ENCODE results near the gene KRT4. TPM values are rescaled to one million over a fixed set of nuclear protein-coding genes. Genes with fewer than 3 reads are reported as not detected.

The KRT4 gene
- total RNA-seq, 1 donor from 2014 or later: not detected

DNA sequence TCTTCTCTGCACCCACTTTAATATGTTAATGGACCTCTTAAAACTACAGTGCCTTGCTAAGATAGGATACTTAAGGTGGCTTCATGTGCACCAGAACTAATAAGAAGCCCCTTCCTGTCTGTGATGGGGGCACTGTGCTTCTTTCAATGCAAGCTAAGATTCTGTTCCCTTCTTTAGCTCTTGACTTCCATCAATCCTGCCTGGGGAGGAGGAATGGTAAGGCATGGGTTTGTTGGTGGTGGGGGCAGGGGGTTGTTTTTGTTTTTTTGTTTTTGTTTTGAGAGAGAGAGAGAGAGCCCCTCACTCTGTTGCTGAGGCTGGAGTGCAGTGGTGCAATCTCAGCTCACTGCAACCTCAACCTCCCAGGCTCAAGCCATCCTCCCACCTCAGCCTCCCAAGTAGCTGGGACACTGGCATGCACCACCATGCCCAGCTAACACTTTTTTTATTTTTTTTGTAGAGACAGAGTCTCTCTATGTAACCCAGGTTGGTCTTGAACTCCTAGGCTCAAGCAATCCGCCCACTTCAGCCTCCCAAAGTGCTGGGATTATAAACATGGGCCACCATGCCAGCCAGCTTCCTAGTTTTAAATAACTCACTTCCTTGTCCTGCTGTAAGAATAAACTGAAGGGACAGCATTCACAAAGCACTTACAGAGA, 13.5 kb downstream of the KRT4 start:
- no peak for DNase-seq (ENCODE audit: low read depth, low spot score)
- TF ChIP-seq CTCF (conservative IDR thresholded peaks at IDR 0.05): no peak
- H3K4me1 Mint-ChIP-seq: no peaks in the 10 kb centered on the region
- H3K27me3 Mint-ChIP-seq (ENCODE audit: low read depth): peaks cover 3% of the 10 kb centered on the region
- no peaks in the 10 kb centered on the region for H3K9me3 Mint-ChIP-seq
- H3K36me3 Mint-ChIP-seq (ENCODE audit: low read depth): no peaks in the 10 kb centered on the region
- no peak overlapping the region for H3K27ac Mint-ChIP-seq (ENCODE audit: unreplicated experiment)
- no peak overlapping the region for H3K4me3 Mint-ChIP-seq

DNA sequence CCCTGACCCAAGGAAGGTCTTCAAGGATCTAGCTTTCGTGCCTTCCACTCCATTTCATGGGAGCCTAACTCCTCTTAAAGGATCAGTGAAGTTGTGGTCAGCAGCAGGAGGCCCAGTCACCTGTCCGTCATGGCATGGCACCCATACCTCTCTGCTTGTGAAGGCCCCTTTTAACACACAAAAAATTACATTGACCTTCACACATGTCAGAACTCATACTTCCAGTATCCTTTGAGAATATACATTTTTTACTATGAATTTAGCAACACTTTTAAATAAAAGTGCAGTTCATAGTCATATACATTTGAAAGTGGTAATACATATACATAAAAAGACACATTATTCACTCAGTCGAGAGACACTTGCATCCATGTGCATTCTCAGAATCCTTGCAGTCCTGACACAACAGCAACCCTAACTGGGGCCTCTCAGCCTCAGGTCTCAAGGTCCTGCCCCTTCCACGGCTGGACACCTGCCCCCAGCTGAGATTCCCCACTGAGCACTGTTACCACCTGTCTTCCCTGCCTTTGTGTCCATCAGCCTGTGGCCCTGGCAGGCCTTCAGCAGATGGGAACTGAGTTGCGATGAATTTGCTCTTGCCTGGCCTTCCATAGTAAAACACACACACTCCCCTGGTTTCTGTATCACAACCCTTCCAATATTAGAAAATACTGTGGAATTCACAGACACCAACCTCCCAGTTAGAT, 14.3 kb downstream of the KRT4 start:
- H3K4me1 Mint-ChIP-seq: no peaks in the 10 kb centered on the region
- H3K4me3 Mint-ChIP-seq: no peak overlapping the region
- no peak overlapping the region for H3K27ac Mint-ChIP-seq (ENCODE audit: unreplicated experiment)
- no peak for TF ChIP-seq CTCF (conservative IDR thresholded peaks at IDR 0.05)
- peaks cover 3% of the 10 kb centered on the region for H3K27me3 Mint-ChIP-seq (ENCODE audit: low read depth)
- no peaks in the 10 kb centered on the region for H3K9me3 Mint-ChIP-seq
- no peak for DNase-seq (ENCODE audit: low read depth, low spot score)
- H3K36me3 Mint-ChIP-seq (ENCODE audit: low read depth): no peaks in the 10 kb centered on the region

DNA sequence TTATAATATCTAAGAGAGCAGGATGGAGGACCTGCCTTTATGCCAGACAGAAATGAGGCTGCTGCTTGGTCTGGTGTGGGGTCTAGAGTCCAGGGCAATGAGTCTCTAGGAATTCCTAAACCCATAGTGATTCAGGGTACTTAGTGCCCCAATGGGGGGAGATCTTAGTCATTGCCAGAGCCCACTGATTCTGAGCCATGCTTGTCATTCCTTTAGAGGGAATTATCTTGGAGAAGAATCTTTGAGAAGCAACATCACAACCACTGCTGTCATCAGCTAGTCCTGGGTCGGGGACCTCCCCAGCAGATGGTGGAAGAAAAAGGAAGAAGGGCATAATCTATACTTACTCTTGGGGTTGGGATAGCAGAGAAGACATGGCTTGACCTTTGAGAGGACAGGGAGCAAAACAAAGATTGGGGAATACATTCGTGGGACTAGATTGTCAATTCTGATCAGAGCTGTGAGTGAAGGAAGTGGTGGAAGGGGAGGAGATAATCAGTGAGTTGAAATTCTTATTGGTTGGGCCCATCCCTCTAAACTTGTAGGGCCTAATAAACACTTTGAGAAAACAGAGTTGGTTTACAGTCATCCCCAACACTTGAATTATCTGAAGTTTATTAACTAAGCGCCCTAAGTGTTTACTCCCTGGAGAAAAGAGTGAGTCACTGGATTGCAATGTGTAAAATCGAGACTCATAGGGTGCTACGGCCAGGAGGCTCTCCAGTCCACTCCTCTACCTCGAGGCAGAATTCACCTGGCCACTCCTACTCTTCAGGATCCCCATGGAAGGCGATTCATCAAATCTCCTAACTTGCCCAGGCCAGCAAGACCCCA, 15.0 kb downstream of the KRT4 start:
- H3K4me3 Mint-ChIP-seq: no peak overlapping the region
- no peaks in the 10 kb centered on the region for H3K4me1 Mint-ChIP-seq

DNA sequence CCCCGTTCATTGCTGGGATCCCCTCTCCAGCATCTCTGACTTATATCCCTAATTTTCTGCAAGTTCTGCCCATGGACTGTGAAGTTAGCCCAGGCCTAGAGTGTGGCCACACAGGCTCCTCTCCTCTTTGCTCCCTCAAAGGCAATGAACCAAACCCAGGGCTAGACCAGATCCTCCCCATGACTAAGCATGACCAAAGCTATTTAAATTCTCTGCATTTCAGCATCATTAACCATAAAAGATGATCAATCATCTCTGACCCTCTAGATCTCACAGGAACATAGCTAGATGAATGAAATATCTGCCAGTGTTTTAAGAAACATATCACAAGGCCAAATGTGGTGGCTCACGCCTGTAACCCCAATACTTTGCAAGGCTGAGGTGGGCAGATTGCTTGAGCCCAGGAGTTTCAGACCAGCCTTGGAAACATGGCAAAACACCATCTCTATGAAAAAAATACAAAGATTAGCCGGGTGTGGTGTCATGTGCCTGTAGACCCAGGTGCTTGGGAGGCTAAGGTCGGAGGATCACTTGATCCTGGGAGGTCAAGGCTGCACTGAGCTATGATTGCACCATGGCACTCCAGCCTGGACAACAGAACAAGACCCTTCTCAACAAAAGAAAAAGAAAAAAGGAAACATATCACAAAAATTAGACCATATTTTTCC, 15.8 kb downstream of the KRT4 start:
- H3K27ac Mint-ChIP-seq (ENCODE audit: unreplicated experiment): no peak overlapping the region

More for the DNA sequence above, 15.0 kb downstream of the KRT4 start:
- no peak for TF ChIP-seq CTCF (conservative IDR thresholded peaks at IDR 0.05)
- Mint-ChIP-seq H3K9me3 (no peaks in the 10 kb centered on the region), H3K27me3 (ENCODE audit: low read depth) (peaks cover 2% of the 10 kb centered on the region), H3K36me3 (ENCODE audit: low read depth) (no peaks in the 10 kb centered on the region), H3K27ac (ENCODE audit: unreplicated experiment) (no peak overlapping the region)
- DNase-seq (ENCODE audit: low read depth, low spot score): no peak

More for the DNA sequence above, 15.8 kb downstream of the KRT4 start:
- H3K4me3 Mint-ChIP-seq: no peak overlapping the region
- no peaks in the 10 kb centered on the region for H3K9me3 Mint-ChIP-seq
- no peaks in the 10 kb centered on the region for H3K36me3 Mint-ChIP-seq (ENCODE audit: low read depth)
- no peaks in the 10 kb centered on the region for H3K4me1 Mint-ChIP-seq
- TF ChIP-seq CTCF (conservative IDR thresholded peaks at IDR 0.05): no peak
- DNase-seq (ENCODE audit: low read depth, low spot score): no peak
- no peaks in the 10 kb centered on the region for H3K27me3 Mint-ChIP-seq (ENCODE audit: low read depth)
